Keratinocyte (primary cell): ENCODE results near the gene ANKFY1. TPM values are rescaled to one million over a fixed set of nuclear protein-coding genes. Genes with fewer than 3 reads are reported as not detected.

Experiments
- DNase-seq: peaks from one replicate; pipeline ENCODE4 v3.0.0-alpha.2; 2011; ENCODE audit warnings: low read depth, missing footprints, low spot score
- FAIRE-seq: peaks from 2 replicates; lab custom pipeline; 2011; peaks lifted over from hg19 to GRCh38; lab: Jason Lieb, UNC
- H2AFZ ChIP-seq: 2 replicates; pipeline ENCODE4 v1.6.0; 2012; ENCODE audit warnings: low read length, control low read depth, inconsistent platforms; ENCODE audit not compliant: control insufficient read depth
- H3K27ac ChIP-seq: 2 replicates; pipeline ENCODE4 v1.5.1; 2011; ENCODE audit warnings: low read length; ENCODE audit not compliant: control insufficient read depth, insufficient read depth
- H3K27me3 ChIP-seq: 3 replicates; pipeline ENCODE4 v1.6.0; 2011; ENCODE audit warnings: low read length; ENCODE audit not compliant: control insufficient read depth, insufficient read depth; ENCODE audit errors: extremely low read depth
- H3K36me3 ChIP-seq, 2 experiments: 2 replicates in 1 of 2; 3 replicates in 1 of 2; pipeline ENCODE4 v1.5.1; 2011; ENCODE audit warnings: low read length in 2 of 2, mild to moderate bottlenecking in 1 of 2; ENCODE audit not compliant: control insufficient read depth in 2 of 2, insufficient read depth in 2 of 2; ENCODE audit errors: extremely low read depth in 1 of 2
- H3K4me1 ChIP-seq: 3 replicates; pipeline ENCODE4 v1.5.1; 2011; ENCODE audit warnings: low read length; ENCODE audit not compliant: control insufficient read depth, insufficient read depth; ENCODE audit errors: extremely low read depth
- H3K4me2 ChIP-seq: 3 replicates; pipeline ENCODE4 v1.6.0; 2011; ENCODE audit warnings: low read depth, low read length; ENCODE audit not compliant: control insufficient read depth, insufficient read depth; ENCODE audit errors: extremely low read depth
- H3K4me3 ChIP-seq, 3 experiments: fragments of 200-600 bp in 1 of 3; sonication (generic) in 1 of 3; 2 replicates in 2 of 3; 3 replicates in 1 of 3; pipeline ENCODE4 v1.5.1; 2011 to 2016; ENCODE audit warnings: low read length in 3 of 3, mild to moderate bottlenecking in 3 of 3, control low read depth in 2 of 3, inconsistent platforms in 1 of 3, low read depth in 1 of 3, mixed read lengths in 1 of 3, mixed run types in 1 of 3, moderate library complexity in 1 of 3; ENCODE audit not compliant: control insufficient read depth in 2 of 3, insufficient read depth in 2 of 3; ENCODE audit errors: extremely low read depth in 1 of 3
- H3K79me2 ChIP-seq: 2 replicates; pipeline ENCODE4 v1.6.0; 2012; ENCODE audit warnings: low read length; ENCODE audit not compliant: control insufficient read depth, insufficient read depth
- H3K9ac ChIP-seq: 3 replicates; pipeline ENCODE4 v1.6.0; 2011; ENCODE audit warnings: low read length; ENCODE audit not compliant: control insufficient read depth, insufficient read depth; ENCODE audit errors: extremely low read depth
- H3K9me1 ChIP-seq: 3 replicates; pipeline ENCODE4 v1.6.0; 2011; ENCODE audit warnings: low read length; ENCODE audit not compliant: control insufficient read depth, insufficient read depth; ENCODE audit errors: extremely low read depth
- H3K9me3 ChIP-seq: 2 replicates; pipeline ENCODE4 v1.5.1; 2012; ENCODE audit warnings: low read depth, low read length; ENCODE audit not compliant: control insufficient read depth
- H4K20me1 ChIP-seq: 3 replicates; pipeline ENCODE4 v1.6.0; 2011; ENCODE audit warnings: low read length; ENCODE audit not compliant: control insufficient read depth, insufficient read depth; ENCODE audit errors: extremely low read depth
- CTCF ChIP-seq, 3 experiments: IDR thresholded peaks in 1 of 3; conservative IDR thresholded peaks in 1 of 3; optimal IDR thresholded peaks in 1 of 3; 2 replicates in 2 of 3; 3 replicates in 1 of 3; pipeline versions ENCODE3 to v1.5.1; 2011; ENCODE audit warnings: low read length in 3 of 3, mild to moderate bottlenecking in 3 of 3, moderate library complexity in 2 of 3, control low read depth in 1 of 3, inconsistent platforms in 1 of 3; ENCODE audit not compliant: insufficient read depth in 2 of 3; ENCODE audit errors: extremely low read depth in 1 of 3
- EZH2 ChIP-seq: IDR thresholded peaks from one replicate; pipeline ENCODE4 v1.6.1; 2012; ENCODE audit warnings: inconsistent platforms, mild to moderate bottlenecking, low read length, moderate library complexity
- dilution Hi-C: fragments of 300-500 bp; cut with MboI; formaldehyde crosslinking; loops from one replicate; pipeline ENCODE4 v1.7.0; 2020; ENCODE audit warnings: low sequenced_read_pairs; ENCODE audit not compliant: extremely low pct_ligation_motif_present
- polyA plus RNA-seq, 5 experiments: library from polyadenylated mRNA; depleted of rRNA in 3 of 5; stranded (reverse) in 3 of 5; stranded (forward) in 1 of 5; unstranded in 1 of 5; fragments of >200 nt; gene quantifications; 1 replicate in 1 of 5; 2 replicates in 3 of 5; 3 replicates in 1 of 5; pipeline versions ENCODE4 v1.2.1 to v1.2.3, GENCODE V29; 2011 to 2012; ENCODE audit warnings: missing spikeins in 2 of 5, low read depth in 1 of 5, low replicate concordance in 1 of 5

ANKFY1 gene
- polyA plus RNA-seq, 1 donor (not counting 4 experiments of a cell fraction or from before 2014, with no cell fraction given): 27.0 TPM

- H3K79me2 ChIP-seq: no peaks in the 10 kb centered on the region
- no peak overlapping the region for H2AFZ ChIP-seq
- no peak overlapping the region for H3K4me2 ChIP-seq
- no peak overlapping the region for H3K27ac ChIP-seq
- H3K36me3 ChIP-seq: peaks cover 5 to 6% of the 10 kb centered on the region in 2 experiments
- DNase-seq: no peak
- H4K20me1 ChIP-seq: no peaks in the 10 kb centered on the region
- no peak overlapping the region for H3K4me3 ChIP-seq
- no peak overlapping the region for H3K9ac ChIP-seq
- H3K27me3 ChIP-seq: no peaks in the 10 kb centered on the region
- FAIRE-seq: peak; percentile 9
- H3K9me1 ChIP-seq: no peaks in the 10 kb centered on the region
- dilution Hi-C loops: no loop called here
- no peaks in the 10 kb centered on the region for H3K9me3 ChIP-seq
- no peak for TF ChIP-seq EZH2
- no peak for TF ChIP-seq CTCF (optimal IDR thresholded peaks at IDR 0.05 in 1 of 3, IDR thresholded peaks at IDR 0.05 in 1 of 3, conservative IDR thresholded peaks at IDR 0.05 in 1 of 3; ENCODE audit: extremely low read depth in 1 of 3, insufficient read depth in 2 of 3, low read length in 3 of 3)
- H3K4me1 ChIP-seq: peaks cover 15% of the 10 kb centered on the region
These were observed 43.1 kb downstream of the ANKFY1 start for GRCh38 chr17:4220655-4221054.

GRCh38 chr17:4219241-4219640, 44.5 kb downstream of the ANKFY1 start:
- Histone ChIP-seq H3K27ac (peak overlapping the region; percentile 34), H3K9ac (no peak overlapping the region), H3K79me2 (no peaks in the 10 kb centered on the region), H3K9me1 (no peaks in the 10 kb centered on the region), H3K4me2 (peak overlapping the region; percentile 68), H3K27me3 (no peaks in the 10 kb centered on the region), H4K20me1 (no peaks in the 10 kb centered on the region), H3K4me3 (peak overlapping the region in 1 of 3 experiments; percentile 21), H2AFZ (no peak overlapping the region), H3K9me3 (no peaks in the 10 kb centered on the region), H3K4me1 (peaks cover 15% of the 10 kb centered on the region), H3K36me3 (peaks cover 5 to 6% of the 10 kb centered on the region in 2 experiments)
- TF ChIP-seq EZH2 (no peak), CTCF (optimal IDR thresholded peaks at IDR 0.05 in 1 of 3, IDR thresholded peaks at IDR 0.05 in 1 of 3, conservative IDR thresholded peaks at IDR 0.05 in 1 of 3; ENCODE audit: extremely low read depth in 1 of 3, insufficient read depth in 2 of 3, low read length in 3 of 3) (no peak)
- DNase-seq (no peak), FAIRE-seq (peak; percentile 73)
- dilution Hi-C loops: no loop called here
